Activated naive CD8-positive, alpha-beta T cell treated with anti-CD3 and anti-CD28 coated beads, Interleukin-2, amount 10 ng/mL, durations not matched to agents 7 days and 5 days (primary cell): ENCODE data around the gene RFPL3. TPM values are rescaled to one million over a fixed set of nuclear protein-coding genes. Genes with fewer than 3 reads are reported as not detected.
"Not testable (repeated sequence)": the region's sequence is repeated elsewhere in the genome, so short reads cannot be mapped to it uniquely, and the experiment has no call there.

Experiments
- ATAC-seq: fragments of 150-1000 bp; cut with Tn5 transposase; one replicate; pipeline ENCODE4 v1.10.0; 2021; ENCODE audit warnings: low read depth, moderate library complexity
- POLR2A ChIA-PET: fragments of 350-600 bp; sonication (Branson Sonifier 250); formaldehyde crosslinking; loops from one replicate; lab custom pipeline; 2021; ENCODE audit warnings: antibody characterized with exemption; lab: Charles Lee
- DNase-seq: peaks from one replicate; pipeline ENCODE4 v3.0.0; 2021
- H3K27ac Mint-ChIP-seq: one replicate; pipeline ENCODE4 v1.8.0; 2022; ENCODE audit warnings: mild to moderate bottlenecking, mixed read lengths
- H3K27me3 Mint-ChIP-seq: one replicate; pipeline ENCODE4 v1.8.0; 2022; ENCODE audit warnings: mild to moderate bottlenecking, moderate library complexity, mixed read lengths
- H3K36me3 Mint-ChIP-seq: one replicate; pipeline ENCODE4 v1.8.0; 2021; ENCODE audit warnings: mild to moderate bottlenecking, mixed read lengths
- H3K4me1 Mint-ChIP-seq: one replicate; pipeline ENCODE4 v1.8.0; 2021; ENCODE audit warnings: mixed read lengths
- H3K4me3 Mint-ChIP-seq: one replicate; pipeline ENCODE4 v1.8.0; 2022; ENCODE audit warnings: mild to moderate bottlenecking, moderate library complexity, mixed read lengths
- H3K9me3 Mint-ChIP-seq: one replicate; pipeline ENCODE4 v1.8.0; 2021; ENCODE audit warnings: mixed read lengths
- total RNA-seq, 2 experiments: library from RNA; stranded (reverse); gene quantifications; one replicate each; pipeline ENCODE4 v1.2.3, GENCODE V29; 2021

The RFPL3 gene
- not detected for total RNA-seq

- H3K4me3 Mint-ChIP-seq, H3K4me1 Mint-ChIP-seq, ATAC-seq, POLR2A ChIA-PET, H3K9me3 Mint-ChIP-seq, H3K27me3 Mint-ChIP-seq, H3K36me3 Mint-ChIP-seq, H3K27ac Mint-ChIP-seq, DNase-seq: not testable (repeated sequence)
These were observed at the start of gene RFPL3 for GRCh38 chr22:32357567-32357966. Gene RFPL3, plus strand, starts transcription at chr22:32357867. Its CDS starts 205 bp downstream, at chr22:32358072.

GRCh38 chr22:32308191-32308590, 49.5 kb upstream of the RFPL3 start:
- Mint-ChIP-seq H3K4me1 (no peaks in the 10 kb centered on the region), H3K4me3 (no peak overlapping the region), H3K27me3 (peaks cover 12% of the 10 kb centered on the region), H3K36me3 (no peaks in the 10 kb centered on the region), H3K27ac (no peak overlapping the region), H3K9me3 (no peaks in the 10 kb centered on the region)
- POLR2A ChIA-PET, result no interaction called here
- DNase-seq (no peak), ATAC-seq (no peak)

GRCh38 chr22:32308934-32309333, 48.7 kb upstream of the RFPL3 start:
- no peak overlapping the region for H3K4me3 Mint-ChIP-seq
- H3K4me1 Mint-ChIP-seq, result no peaks in the 10 kb centered on the region
- H3K9me3 Mint-ChIP-seq, result no peaks in the 10 kb centered on the region
- no peak for ATAC-seq
- POLR2A ChIA-PET, result no interaction called here
- DNase-seq, result no peak
- H3K36me3 Mint-ChIP-seq, result no peaks in the 10 kb centered on the region
- peaks cover 11% of the 10 kb centered on the region for H3K27me3 Mint-ChIP-seq
- no peak overlapping the region for H3K27ac Mint-ChIP-seq

GRCh38 chr22:32309585-32310251, 47.9 kb upstream of the RFPL3 start:
- DNase-seq (no peak), ATAC-seq (no peak)
- POLR2A ChIA-PET, result no interaction called here
- Mint-ChIP-seq H3K4me3 (no peak overlapping the region), H3K4me1 (no peaks in the 10 kb centered on the region), H3K9me3 (no peaks in the 10 kb centered on the region), H3K27me3 (peaks cover 12% of the 10 kb centered on the region), H3K27ac (no peak overlapping the region), H3K36me3 (no peaks in the 10 kb centered on the region)

GRCh38 chr22:32310777-32311176, 46.9 kb upstream of the RFPL3 start:
- H3K36me3 Mint-ChIP-seq, result no peaks in the 10 kb centered on the region
- H3K27ac Mint-ChIP-seq, result no peak overlapping the region
- H3K4me3 Mint-ChIP-seq, result no peak overlapping the region
- POLR2A ChIA-PET, result no interaction called here
- ATAC-seq (no peak), DNase-seq (no peak)
- no peaks in the 10 kb centered on the region for H3K9me3 Mint-ChIP-seq
- H3K4me1 Mint-ChIP-seq, result no peaks in the 10 kb centered on the region
- peaks cover 15% of the 10 kb centered on the region for H3K27me3 Mint-ChIP-seq

GRCh38 chr22:32311551-32312071, 46.1 kb upstream of the RFPL3 start:
- POLR2A ChIA-PET, result no interaction called here
- H3K27ac Mint-ChIP-seq, result no peak overlapping the region
- no peaks in the 10 kb centered on the region for H3K36me3 Mint-ChIP-seq
- no peak for ATAC-seq
- no peaks in the 10 kb centered on the region for H3K9me3 Mint-ChIP-seq
- DNase-seq, result no peak
- H3K27me3 Mint-ChIP-seq, result peaks cover 16% of the 10 kb centered on the region
- H3K4me3 Mint-ChIP-seq, result no peak overlapping the region
- no peaks in the 10 kb centered on the region for H3K4me1 Mint-ChIP-seq

GRCh38 chr22:32312748-32313147, 44.9 kb upstream of the RFPL3 start:
- Mint-ChIP-seq H3K27me3 (peaks cover 18% of the 10 kb centered on the region), H3K36me3 (no peaks in the 10 kb centered on the region), H3K9me3 (no peaks in the 10 kb centered on the region), H3K4me3 (no peak overlapping the region), H3K4me1 (no peaks in the 10 kb centered on the region), H3K27ac (no peak overlapping the region)
- DNase-seq (no peak), ATAC-seq (no peak)
- POLR2A ChIA-PET, result no interaction called here

- Mint-ChIP-seq H3K27ac (no peak overlapping the region), H3K36me3 (no peaks in the 10 kb centered on the region), H3K27me3 (peaks cover 24% of the 10 kb centered on the region), H3K9me3 (no peaks in the 10 kb centered on the region), H3K4me3 (no peak overlapping the region), H3K4me1 (no peaks in the 10 kb centered on the region)
- ATAC-seq (no peak), DNase-seq (no peak)
- POLR2A ChIA-PET, result no interaction called here
These were observed 44.1 kb upstream of the RFPL3 start for GRCh38 chr22:32313532-32313931.

GRCh38 chr22:32317524-32317923, 40.1 kb upstream of the RFPL3 start:
- H3K27ac Mint-ChIP-seq, result no peak overlapping the region
- H3K27me3 Mint-ChIP-seq, result peaks cover 34% of the 10 kb centered on the region

GRCh38 chr22:32318361-32318760, 39.3 kb upstream of the RFPL3 start:
- ATAC-seq (no peak), DNase-seq (no peak)
- Mint-ChIP-seq H3K27me3 (peaks cover 34% of the 10 kb centered on the region), H3K36me3 (no peaks in the 10 kb centered on the region), H3K4me1 (no peaks in the 10 kb centered on the region), H3K27ac (no peak overlapping the region), H3K9me3 (no peaks in the 10 kb centered on the region), H3K4me3 (no peak overlapping the region)
- POLR2A ChIA-PET, result no interaction called here

More at GRCh38 chr22:32317524-32317923, 40.1 kb upstream of the RFPL3 start:
- Mint-ChIP-seq H3K9me3 (no peaks in the 10 kb centered on the region), H3K4me3 (no peak overlapping the region), H3K36me3 (no peaks in the 10 kb centered on the region), H3K4me1 (no peaks in the 10 kb centered on the region)
- DNase-seq (no peak), ATAC-seq (no peak)
- POLR2A ChIA-PET, result no interaction called here

- no peak overlapping the region for H3K27ac Mint-ChIP-seq
- no peak for DNase-seq
- no peaks in the 10 kb centered on the region for H3K9me3 Mint-ChIP-seq
- no peak for ATAC-seq
- H3K4me1 Mint-ChIP-seq, result no peaks in the 10 kb centered on the region
- H3K36me3 Mint-ChIP-seq, result no peaks in the 10 kb centered on the region
- H3K4me3 Mint-ChIP-seq, result no peak overlapping the region
- POLR2A ChIA-PET, result no interaction called here
- peaks cover 29% of the 10 kb centered on the region for H3K27me3 Mint-ChIP-seq
These were observed 37.7 kb upstream of the RFPL3 start for GRCh38 chr22:32319861-32320406.

- Mint-ChIP-seq H3K4me3 (no peak overlapping the region), H3K9me3 (no peaks in the 10 kb centered on the region), H3K27me3 (peaks cover 16% of the 10 kb centered on the region), H3K27ac (no peak overlapping the region), H3K4me1 (no peaks in the 10 kb centered on the region), H3K36me3 (no peaks in the 10 kb centered on the region)
- DNase-seq, result no peak
- no peak for ATAC-seq
- POLR2A ChIA-PET, result interaction anchor here (0.6 kb wide), 1 partner anchor 668 kb away, joined by 3 read pairs; no protein-coding TSS in a partner anchor
These were observed 34.7 kb upstream of the RFPL3 start for GRCh38 chr22:32322986-32323385.

GRCh38 chr22:32323513-32324164, 34.0 kb upstream of the RFPL3 start:
- Mint-ChIP-seq H3K27ac (no peak overlapping the region), H3K4me1 (no peaks in the 10 kb centered on the region), H3K36me3 (no peaks in the 10 kb centered on the region), H3K9me3 (no peaks in the 10 kb centered on the region), H3K27me3 (peaks cover 12% of the 10 kb centered on the region), H3K4me3 (no peak overlapping the region)
- DNase-seq (no peak), ATAC-seq (no peak)
- POLR2A ChIA-PET, result interaction anchor here (0.6 kb wide), 1 partner anchor 668 kb away, joined by 3 read pairs; no protein-coding TSS in a partner anchor
